Posterior vena cava (tissue), 2 donors: ENCODE results near the gene AGBL4. TPM values are rescaled to one million over a fixed set of nuclear protein-coding genes. Genes with fewer than 3 reads are reported as not detected.
"Not testable (repeated sequence)": the region's sequence is repeated elsewhere in the genome, so short reads cannot be mapped to it uniquely, and the experiment has no call there.

Experiments
- DNase-seq: peaks from one replicate; pipeline ENCODE4 v3.0.0-alpha.2; 2020; ENCODE audit warnings: low spot score
- intact Hi-C, 2 donors: fragments of 100-400 bp; cut with DNase I; formaldehyde crosslinking; loops; one replicate each; pipeline versions ENCODE4 v1.14.1 to v1.14.2; 2022 to 2023
- total RNA-seq, 2 donors: library from RNA; stranded (reverse); fragmentation: NEBNext Ultra II Directional; extraction: Animal tissue kit (Norgen Biotek cat#: 25700); gene quantifications; one replicate each; pipeline ENCODE4 v1.2.1, GENCODE V29; 2021
- donor health status: DM: yes; HTN: yes; CAD: no.
- donor health status: DM: yes; HTN: yes; CAD: no.

AGBL4 gene
- total RNA-seq, 2 donors from 2014 or later, result not detected

GRCh38 chr1:48530727-48531351 lies 1492.9 kb downstream of the AGBL4 start:
- DNase-seq, result no peak
- intact Hi-C loops, result no loop called here

- intact Hi-C loops, result no loop called here
- DNase-seq, result no peak
Measured at GRCh38 chr1:48527051-48527450, 1496.7 kb downstream of the AGBL4 start.

GRCh38 chr1:48526008-48526710 lies 1497.6 kb downstream of the AGBL4 start:
- intact Hi-C loops, result no loop called here
- DNase-seq, result no peak

- intact Hi-C loops, result no loop called here
- DNase-seq, result no peak
Measured at GRCh38 chr1:48524892-48525467, 1498.8 kb downstream of the AGBL4 start.

- DNase-seq, result no peak
- intact Hi-C loops, result no loop called here
Measured at GRCh38 chr1:48523558-48523957, 1500.2 kb downstream of the AGBL4 start.

GRCh38 chr1:48519896-48520295 lies 1503.9 kb downstream of the AGBL4 start:
- intact Hi-C loops, DNase-seq: not testable (repeated sequence)

- DNase-seq, result no peak
- intact Hi-C loops, result no loop called here
Measured at GRCh38 chr1:48506870-48507269, 1516.9 kb downstream of the AGBL4 start.

- intact Hi-C loops, result no loop called here
- DNase-seq, result no peak
Measured at GRCh38 chr1:48500541-48501450, 1523.0 kb downstream of the AGBL4 start.

GRCh38 chr1:48499211-48499735 lies 1524.5 kb downstream of the AGBL4 start:
- intact Hi-C loops, result no loop called here
- no peak for DNase-seq

- DNase-seq, result peak; percentile 94
- intact Hi-C loops, result no loop called here
Measured at GRCh38 chr1:48498096-48498791, 1525.5 kb downstream of the AGBL4 start.

- intact Hi-C loops, result no loop called here
- no peak for DNase-seq
Measured at GRCh38 chr1:48495911-48496310, 1527.8 kb downstream of the AGBL4 start.

- no peak for DNase-seq
- intact Hi-C loops, result no loop called here
Measured at GRCh38 chr1:48495166-48495565, 1528.6 kb downstream of the AGBL4 start.

GRCh38 chr1:48493970-48494769 lies 1529.6 kb downstream of the AGBL4 start:
- intact Hi-C loops, result no loop called here
- DNase-seq, result no peak

- no peak for DNase-seq
- intact Hi-C loops, result no loop called here
Measured at GRCh38 chr1:48493041-48493440, 1530.7 kb downstream of the AGBL4 start.

GRCh38 chr1:48492392-48492791 lies 1531.4 kb downstream of the AGBL4 start:
- no peak for DNase-seq
- intact Hi-C loops, result no loop called here

- DNase-seq, result no peak
- intact Hi-C loops, result no loop called here
Measured at GRCh38 chr1:48488721-48489120, 1535.0 kb downstream of the AGBL4 start.
